ENCODE results near the gene SF3A2.

The SF3A2 gene

GRCh38 chr19:2252797-2253105 lies 16.1 kb downstream of the SF3A2 start:
- Histone ChIP-seq H3K4me3 (ENCODE audit: low read depth, low read length, poor library complexity, severe bottlenecking) (no peak overlapping the region), H4K20me1 (ENCODE audit: insufficient read depth, low read length) (no peaks in the 10 kb centered on the region), H3F3A (ENCODE audit: insufficient read depth, low read length) (no peaks in the 10 kb centered on the region), H3K36me3 (ENCODE audit: insufficient read depth, low read length) (peaks cover 8% of the 10 kb centered on the region; the same call in 1 of the 2 replicates), H3K79me2 (ENCODE audit: insufficient read depth, low read length) (no peaks in the 10 kb centered on the region), H3K27ac (ENCODE audit: low read depth, low read length, poor library complexity, severe bottlenecking) (no peak overlapping the region), H3K9ac (ENCODE audit: low read length) (no peak overlapping the region), H3K9me3 (ENCODE audit: low read length) (no peaks in the 10 kb centered on the region), H3K4me2 (ENCODE audit: low read length) (no peak overlapping the region; the same call in 1 of the 2 replicates), H3K4me1 (ENCODE audit: insufficient read depth, low read length, severe bottlenecking) (peaks cover 19% of the 10 kb centered on the region), H2AFZ (ENCODE audit: low read length) (no peak overlapping the region), H3K27me3 (ENCODE audit: insufficient read depth, low read length) (no peaks in the 10 kb centered on the region), H3K9me2 (ENCODE audit: low read depth, low read length) (no peaks in the 10 kb centered on the region)
- TF ChIP-seq EZH2 (IDR thresholded peaks at IDR 0.05; ENCODE audit: borderline replicate concordance, low read length), result no peak
- TF ChIP-seq, protein P1, sequence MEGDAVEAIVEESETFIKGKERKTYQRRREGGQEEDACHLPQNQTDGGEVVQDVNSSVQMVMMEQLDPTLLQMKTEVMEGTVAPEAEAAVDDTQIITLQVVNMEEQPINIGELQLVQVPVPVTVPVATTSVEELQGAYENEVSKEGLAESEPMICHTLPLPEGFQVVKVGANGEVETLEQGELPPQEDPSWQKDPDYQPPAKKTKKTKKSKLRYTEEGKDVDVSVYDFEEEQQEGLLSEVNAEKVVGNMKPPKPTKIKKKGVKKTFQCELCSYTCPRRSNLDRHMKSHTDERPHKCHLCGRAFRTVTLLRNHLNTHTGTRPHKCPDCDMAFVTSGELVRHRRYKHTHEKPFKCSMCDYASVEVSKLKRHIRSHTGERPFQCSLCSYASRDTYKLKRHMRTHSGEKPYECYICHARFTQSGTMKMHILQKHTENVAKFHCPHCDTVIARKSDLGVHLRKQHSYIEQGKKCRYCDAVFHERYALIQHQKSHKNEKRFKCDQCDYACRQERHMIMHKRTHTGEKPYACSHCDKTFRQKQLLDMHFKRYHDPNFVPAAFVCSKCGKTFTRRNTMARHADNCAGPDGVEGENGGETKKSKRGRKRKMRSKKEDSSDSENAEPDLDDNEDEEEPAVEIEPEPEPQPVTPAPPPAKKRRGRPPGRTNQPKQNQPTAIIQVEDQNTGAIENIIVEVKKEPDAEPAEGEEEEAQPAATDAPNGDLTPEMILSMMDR (IDR thresholded peaks at IDR 0.05; ENCODE audit: low read length), result no peak

DNA sequence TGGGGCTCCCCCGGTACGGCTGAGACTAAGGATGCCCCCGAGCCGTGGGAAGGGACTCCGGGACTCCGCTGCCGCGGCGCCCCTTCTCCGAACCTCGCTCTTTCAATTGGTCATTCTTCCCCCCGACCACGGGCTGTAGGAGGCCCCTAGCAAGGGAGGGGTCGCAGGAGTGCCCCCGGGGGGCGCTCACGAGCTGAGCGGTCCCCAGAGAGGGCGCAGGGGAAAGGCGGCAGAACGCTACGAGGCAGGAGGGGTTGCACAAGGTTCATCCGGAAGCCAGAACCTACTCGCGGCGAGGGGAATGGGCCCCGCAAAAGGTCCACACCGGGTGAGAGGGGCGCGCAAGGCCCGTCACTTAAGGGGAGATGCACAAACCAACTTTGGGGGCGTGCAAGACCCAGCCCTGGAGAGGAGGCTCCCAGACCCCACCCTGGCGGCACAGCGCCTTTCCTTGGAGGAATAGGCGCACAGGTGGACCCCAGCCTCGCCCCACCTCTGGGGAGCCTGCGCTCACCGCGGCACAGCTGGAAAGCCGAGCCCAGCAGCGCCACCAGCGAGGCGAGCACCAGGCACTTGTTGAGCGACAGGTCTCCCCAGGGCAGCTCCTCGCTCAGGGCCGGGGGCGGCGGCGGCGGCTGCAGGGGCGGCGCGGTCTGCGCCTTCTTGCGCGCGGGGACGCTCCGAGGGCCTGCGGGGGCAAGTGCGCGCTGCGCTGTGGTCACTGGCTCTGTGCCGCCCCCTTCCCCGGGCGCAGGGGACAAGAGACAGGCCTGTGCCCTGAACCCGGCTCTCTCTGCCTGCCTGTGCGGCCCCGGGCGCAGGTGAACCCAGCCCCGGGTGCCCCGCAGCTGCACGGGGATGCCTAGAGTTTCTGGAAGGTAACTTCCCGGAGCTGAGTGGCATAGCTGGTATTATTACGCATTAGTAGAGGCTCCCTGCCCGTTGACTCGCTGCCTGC lies 16.8 kb downstream of the SF3A2 start:
- no peaks in the 10 kb centered on the region for H3F3A ChIP-seq (ENCODE audit: insufficient read depth, low read length)
- no peak overlapping the region for H3K27ac ChIP-seq (ENCODE audit: low read depth, low read length, poor library complexity, severe bottlenecking)
- H3K9me2 ChIP-seq (ENCODE audit: low read depth, low read length), result no peaks in the 10 kb centered on the region
- H3K9ac ChIP-seq (ENCODE audit: low read length), result no peak overlapping the region
- TF ChIP-seq EZH2 (IDR thresholded peaks at IDR 0.05; ENCODE audit: borderline replicate concordance, low read length), result no peak
- TF ChIP-seq, protein P1 (IDR thresholded peaks at IDR 0.05; ENCODE audit: low read length), result peak; percentile 45; the same call in 1 of the 2 replicates
- peaks cover 25% of the 10 kb centered on the region for H3K4me1 ChIP-seq (ENCODE audit: insufficient read depth, low read length, severe bottlenecking)
- peak overlapping the region; percentile 19 for H3K4me3 ChIP-seq (ENCODE audit: low read depth, low read length, poor library complexity, severe bottlenecking)
- peaks cover 6% of the 10 kb centered on the region; the same call in 1 of the 2 replicates for H3K36me3 ChIP-seq (ENCODE audit: insufficient read depth, low read length)
- peak overlapping the region; percentile 32; the same call in 1 of the 2 replicates for H3K4me2 ChIP-seq (ENCODE audit: low read length)
- no peak overlapping the region for H2AFZ ChIP-seq (ENCODE audit: low read length)
- H4K20me1 ChIP-seq (ENCODE audit: insufficient read depth, low read length), result no peaks in the 10 kb centered on the region
- H3K27me3 ChIP-seq (ENCODE audit: insufficient read depth, low read length), result no peaks in the 10 kb centered on the region
- H3K9me3 ChIP-seq (ENCODE audit: low read length), result no peaks in the 10 kb centered on the region
- H3K79me2 ChIP-seq (ENCODE audit: insufficient read depth, low read length), result no peaks in the 10 kb centered on the region

GRCh38 chr19:2254064-2254872 lies 17.6 kb downstream of the SF3A2 start:
- H3K4me1 ChIP-seq (ENCODE audit: insufficient read depth, low read length, severe bottlenecking), result peaks cover 30% of the 10 kb centered on the region
- H3K36me3 ChIP-seq (ENCODE audit: insufficient read depth, low read length), result no peaks in the 10 kb centered on the region; the same call in 1 of the 2 replicates
- H4K20me1 ChIP-seq (ENCODE audit: insufficient read depth, low read length), result no peaks in the 10 kb centered on the region
- H3F3A ChIP-seq (ENCODE audit: insufficient read depth, low read length), result no peaks in the 10 kb centered on the region
- H3K9me2 ChIP-seq (ENCODE audit: low read depth, low read length), result no peaks in the 10 kb centered on the region
- no peak overlapping the region for H3K9ac ChIP-seq (ENCODE audit: low read length)
- no peak overlapping the region for H3K4me3 ChIP-seq (ENCODE audit: low read depth, low read length, poor library complexity, severe bottlenecking)
- no peak overlapping the region for H3K4me2 ChIP-seq (ENCODE audit: low read length)
- no peak overlapping the region for H3K27ac ChIP-seq (ENCODE audit: low read depth, low read length, poor library complexity, severe bottlenecking)
- H3K79me2 ChIP-seq (ENCODE audit: insufficient read depth, low read length), result no peaks in the 10 kb centered on the region
- H2AFZ ChIP-seq (ENCODE audit: low read length), result no peak overlapping the region
- H3K27me3 ChIP-seq (ENCODE audit: insufficient read depth, low read length), result no peaks in the 10 kb centered on the region
- TF ChIP-seq EZH2 (IDR thresholded peaks at IDR 0.05; ENCODE audit: borderline replicate concordance, low read length), result no peak
- TF ChIP-seq, protein P1 (IDR thresholded peaks at IDR 0.05; ENCODE audit: low read length), result no peak
- no peaks in the 10 kb centered on the region for H3K9me3 ChIP-seq (ENCODE audit: low read length)
